IMR-90 (cell line): ENCODE results near the gene PADI1. TPM values are rescaled to one million over a fixed set of nuclear protein-coding genes. Genes with fewer than 3 reads are reported as not detected.

Experiments
- ATAC-seq: fragments of 200-7000 bp; cut with Tn5 transposase; 2 replicates; pipeline ENCODE4 v1.9.1; 2020; ENCODE audit warnings: low read depth, mild to moderate bottlenecking, moderate library complexity
- BruUV-seq: library from RNA; stranded (reverse); fragments of 400-500 nt; replicated peaks from 2 replicates; lab custom pipeline; 2021; lab: Mats Ljungman, UMichigan
- CTCF ChIA-PET: fragments of 300-600 bp; formaldehyde crosslinking; extraction: SDS; loops from one replicate; lab custom pipeline; 2021; ENCODE audit warnings: antibody characterized with exemption; lab: Yijun Ruan, JAX
- POLR2A ChIA-PET: fragments of 300-600 bp; sonication (Branson Sonifier 250); formaldehyde crosslinking; loops from one replicate; lab custom pipeline; 2022; ENCODE audit warnings: antibody characterized with exemption; ENCODE audit not compliant: unreplicated experiment; lab: Charles Lee
- DNase-seq: peaks from one replicate; pipeline ENCODE4 v3.0.0; 2013
- H2AFZ ChIP-seq: replicated peaks from 2 replicates; pipeline ENCODE3; 2013; ENCODE audit warnings: low read length, mild to moderate bottlenecking; ENCODE audit not compliant: poor library complexity
- H2AK5ac ChIP-seq: 2 replicates; pipeline ENCODE4 v1.6.1; 2013; ENCODE audit warnings: low read depth, low read length, inconsistent platforms
- H2AK9ac ChIP-seq: replicated peaks from 2 replicates; pipeline ENCODE3; 2013; ENCODE audit warnings: mild to moderate bottlenecking, low read depth, low read length, moderate library complexity; ENCODE audit not compliant: poor library complexity
- H2BK120ac ChIP-seq: 2 replicates; pipeline ENCODE4 v1.6.1; 2013; ENCODE audit warnings: low read depth, low read length, inconsistent platforms
- H2BK15ac ChIP-seq: 3 replicates; pipeline ENCODE4 v1.6.1; 2013; ENCODE audit warnings: low read depth, low read length, inconsistent platforms
- H2BK20ac ChIP-seq: 2 replicates; pipeline ENCODE4 v1.6.1; 2013; ENCODE audit warnings: low read depth, mild to moderate bottlenecking, inconsistent platforms, low read length, moderate library complexity
- H2BK5ac ChIP-seq: 2 replicates; pipeline ENCODE4 v1.6.1; 2013; ENCODE audit warnings: mild to moderate bottlenecking, low read depth, low read length, inconsistent platforms; ENCODE audit not compliant: poor library complexity, severe bottlenecking
- H3K14ac ChIP-seq: replicated peaks from 2 replicates; pipeline ENCODE4 v1.6.1; 2013; ENCODE audit warnings: low read depth, low read length, inconsistent platforms
- H3K18ac ChIP-seq: 2 replicates; pipeline ENCODE4 v1.6.1; 2013; ENCODE audit warnings: low read depth, low read length, control low read depth
- H3K23ac ChIP-seq: 2 replicates; pipeline ENCODE4 v1.6.1; 2013; ENCODE audit warnings: low read depth, low read length, inconsistent platforms
- H3K27ac ChIP-seq: 2 replicates; pipeline ENCODE4 v1.5.1; 2013; ENCODE audit warnings: mild to moderate bottlenecking, control low read depth, low read length; ENCODE audit not compliant: insufficient read depth
- H3K27me3 ChIP-seq: 2 replicates; pipeline ENCODE4 v1.6.1; 2013; ENCODE audit warnings: low read length; ENCODE audit not compliant: control insufficient read depth, insufficient read depth
- H3K36me3 ChIP-seq: 2 replicates; pipeline ENCODE4 v1.6.1; 2013; ENCODE audit warnings: low read length, mixed read lengths; ENCODE audit not compliant: control insufficient read depth, insufficient read depth
- H3K4ac ChIP-seq: 2 replicates; pipeline ENCODE4 v1.6.1; 2013; ENCODE audit warnings: low read depth, low read length, inconsistent platforms
- H3K4me1 ChIP-seq: 2 replicates; pipeline ENCODE4 v1.6.1; 2013; ENCODE audit warnings: low read length, mixed read lengths; ENCODE audit not compliant: control insufficient read depth, insufficient read depth
- H3K4me2 ChIP-seq: 2 replicates; pipeline ENCODE4 v1.6.1; 2013; ENCODE audit warnings: low read depth, mild to moderate bottlenecking, control low read depth, low read length, moderate library complexity
- H3K4me3 ChIP-seq: 2 replicates; pipeline ENCODE4 v1.5.1; 2013; ENCODE audit warnings: low read depth, mild to moderate bottlenecking, control low read depth, low read length, moderate library complexity; ENCODE audit not compliant: insufficient read depth
- H3K56ac ChIP-seq: 2 replicates; pipeline ENCODE4 v1.6.1; 2013; ENCODE audit warnings: low read length, inconsistent platforms; ENCODE audit not compliant: insufficient read depth; ENCODE audit errors: extremely low read depth
- H3K79me1 ChIP-seq, 2 experiments: 2 replicates each; pipeline ENCODE4 v1.6.1; 2013; ENCODE audit warnings: low read length in 2 of 2, inconsistent platforms in 1 of 2, low read depth in 1 of 2
- H3K9ac ChIP-seq: 2 replicates; pipeline ENCODE4 v1.6.1; 2013; ENCODE audit warnings: low read depth, low read length, control low read depth
- H3K9me1 ChIP-seq: 2 replicates; pipeline ENCODE4 v1.6.1; 2013; ENCODE audit warnings: low read length, inconsistent platforms; ENCODE audit not compliant: insufficient read depth
- H3K9me3 ChIP-seq: 2 replicates; pipeline ENCODE4 v1.6.1; 2013; ENCODE audit warnings: low read length; ENCODE audit not compliant: control insufficient read depth, insufficient read depth
- H4K20me1 ChIP-seq: 2 replicates; pipeline ENCODE4 v1.6.1; 2013; ENCODE audit warnings: low read length, inconsistent platforms; ENCODE audit not compliant: insufficient read depth
- H4K5ac ChIP-seq: 2 replicates; pipeline ENCODE4 v1.6.1; 2013; ENCODE audit warnings: mild to moderate bottlenecking, low read depth, low read length, control low read depth
- H4K8ac ChIP-seq, 2 experiments: 2 replicates each; pipeline ENCODE4 v1.6.1; 2013; ENCODE audit warnings: low read depth in 2 of 2, low read length in 2 of 2, control low read depth in 1 of 2, inconsistent platforms in 1 of 2
- H4K91ac ChIP-seq: 2 replicates; pipeline ENCODE4 v1.6.1; 2013; ENCODE audit warnings: low read depth, low read length, inconsistent platforms; ENCODE audit not compliant: insufficient read depth
- BHLHE40 ChIP-seq: fragments of 150-350 bp; IDR thresholded peaks from 2 replicates; pipeline ENCODE4 v1.6.1; 2016; ENCODE audit warnings: mild to moderate bottlenecking, low read depth, low read length
- CEBPB ChIP-seq: IDR thresholded peaks from 2 replicates; pipeline ENCODE4 v1.6.1; 2012; ENCODE audit warnings: low read depth, low read length, improper control_type of control experiment
- CHD1 ChIP-seq: IDR thresholded peaks from 2 replicates; pipeline ENCODE4 v1.6.1; 2012; ENCODE audit warnings: low read depth, low read length, improper control_type of control experiment
- CTCF ChIP-seq: conservative IDR thresholded peaks from 2 replicates; pipeline ENCODE4 v1.5.1; 2012; ENCODE audit warnings: mild to moderate bottlenecking, low read depth, low read length, improper control_type of control experiment
- ELK1 ChIP-seq: fragments of 150-350 bp; IDR thresholded peaks from 2 replicates; pipeline ENCODE4 v1.6.1; 2016; ENCODE audit warnings: low read depth, mild to moderate bottlenecking, low read length, moderate library complexity, borderline replicate concordance
- FOS ChIP-seq: fragments of 150-350 bp; IDR thresholded peaks from 2 replicates; pipeline ENCODE4 v1.6.1; 2016; ENCODE audit warnings: low read depth, low read length
- MAFK ChIP-seq: IDR thresholded peaks from 2 replicates; pipeline ENCODE4 v1.6.1; 2012; ENCODE audit warnings: low read depth, low read length, improper control_type of control experiment
- MAZ ChIP-seq: IDR thresholded peaks from 2 replicates; pipeline ENCODE4 v1.6.1; 2012; ENCODE audit warnings: low read depth, mild to moderate bottlenecking, low read length, improper control_type of control experiment, moderate library complexity, borderline replicate concordance
- MXI1 ChIP-seq: IDR thresholded peaks from 2 replicates; pipeline ENCODE4 v1.6.1; 2012; ENCODE audit warnings: low read depth, mild to moderate bottlenecking, low read length, moderate library complexity, borderline replicate concordance
- NFE2L2 ChIP-seq: fragments of 150-350 bp; IDR thresholded peaks from 2 replicates; pipeline ENCODE4 v1.6.1; 2016; ENCODE audit warnings: low read depth, mild to moderate bottlenecking, low read length
- POLR2A ChIP-seq: IDR thresholded peaks from 2 replicates; pipeline ENCODE4 v1.6.1; 2012; ENCODE audit warnings: mild to moderate bottlenecking, low read depth, low read length
- RAD21 ChIP-seq: IDR thresholded peaks from 2 replicates; pipeline ENCODE4 v1.6.1; 2012; ENCODE audit warnings: low read length, improper control_type of control experiment
- RCOR1 ChIP-seq: IDR thresholded peaks from 2 replicates; pipeline ENCODE4 v1.6.1; 2012; ENCODE audit warnings: mild to moderate bottlenecking, low read length, improper control_type of control experiment; ENCODE audit not compliant: insufficient replicate concordance
- RFX5 ChIP-seq: IDR thresholded peaks from 2 replicates; pipeline ENCODE4 v1.8.0; 2012; ENCODE audit warnings: low read depth, mild to moderate bottlenecking, low read length, moderate library complexity
- SMC3 ChIP-seq: fragments of 150-350 bp; IDR thresholded peaks from 2 replicates; pipeline ENCODE4 v1.6.1; 2016; ENCODE audit warnings: low read depth, mild to moderate bottlenecking, antibody characterized with exemption, low read length, moderate library complexity
- USF2 ChIP-seq: fragments of 150-350 bp; IDR thresholded peaks from 2 replicates; pipeline ENCODE4 v1.6.1; 2017; ENCODE audit warnings: mild to moderate bottlenecking, antibody characterized with exemption, low read length, low read depth
- WGBS, 2 experiments: methylation state at CpG; one replicate each; pipeline versions ENCODE4 v1.1.5 to v1.1.7; 2013; ENCODE audit warnings: missing lambda C conversion rate in 2 of 2; ENCODE audit not compliant: insufficient read length in 1 of 2; ENCODE audit errors: extremely low coverage in 2 of 2; 5-methylcytosine and 5-hydroxymethylcytosine counted together
- dilution Hi-C: fragments of 300-500 bp; cut with HindIII; formaldehyde crosslinking; loops from one replicate; pipeline ENCODE4 v1.14.3; 2018; ENCODE audit warnings: low sequenced_read_pairs; ENCODE audit not compliant: unreplicated experiment
- in situ Hi-C: fragments of 300-500 bp; cut with MboI; formaldehyde crosslinking; loops from 3 replicates; pipeline ENCODE4 v1.14.3; 2019; ENCODE audit warnings: low sequenced_read_pairs, inconsistent platforms, mixed read lengths
- intact Hi-C: fragments of 100-400 bp; cut with micrococcal nuclease; formaldehyde crosslinking; loops from 2 replicates; pipeline ENCODE4 v1.10.0; 2022
- polyA plus RNA-seq, 3 experiments: library from polyadenylated mRNA; depleted of rRNA; stranded (reverse); fragments of >200 nt; gene quantifications; 2 replicates each; pipeline ENCODE4 v1.2.3, GENCODE V29; 2012; ENCODE audit warnings: low replicate concordance in 1 of 3
- total RNA-seq: library from RNA; depleted of rRNA; stranded (reverse); fragments of >200 nt; gene quantifications from 2 replicates; pipeline ENCODE4 v1.2.3, GENCODE V29; 2012

PADI1 gene
- total and polyA plus RNA-seq, 2 of the 4 experiments (the other 2 are of a cell fraction), result 0.17 TPM; not detected in 1

GRCh38 chr1:17218939-17219338, 14.0 kb downstream of the PADI1 start:
- no peak overlapping the region for H3K27ac ChIP-seq
- H3K4me1 ChIP-seq, result no peaks in the 10 kb centered on the region
- H3K4me2 ChIP-seq, result no peak overlapping the region
- H4K20me1 ChIP-seq, result no peaks in the 10 kb centered on the region
- POLR2A ChIA-PET, result no interaction called here
- in situ Hi-C loops (no loop called here), dilution Hi-C loops (no loop called here), intact Hi-C loops (no loop called here)
- no peak overlapping the region for H4K8ac ChIP-seq
- CTCF ChIA-PET, result no interaction called here
- no peak overlapping the region for H2AK5ac ChIP-seq
- H3K9me1 ChIP-seq, result peaks cover 2% of the 10 kb centered on the region; the same call in 1 of the 2 replicates
- no peak overlapping the region for H3K9ac ChIP-seq
- H2BK120ac ChIP-seq, result no peak overlapping the region
- BruUV-seq, result no TSS peak
- 69% methylated on average over 5 of the region's 7 CpGs; no CpG with 5 or more reads in 1 of the 2 experiments for WGBS, 2 experiments
- H2AFZ ChIP-seq, result no peak overlapping the region
- no peaks in the 10 kb centered on the region for H3K9me3 ChIP-seq
- H3K79me1 ChIP-seq, result no peaks in the 10 kb centered on the region
- no peak overlapping the region for H3K23ac ChIP-seq
- no peak overlapping the region for H3K18ac ChIP-seq
- no peak overlapping the region for H4K91ac ChIP-seq
- H2BK5ac ChIP-seq, result no peak overlapping the region
- no peak overlapping the region for H3K4ac ChIP-seq
- TF ChIP-seq ELK1 (no peak), CEBPB (no peak), USF2 (no peak), RFX5 (no peak), MAFK (no peak), SMC3 (no peak), MXI1 (no peak), POLR2A (no peak), NFE2L2 (no peak), FOS (no peak), MAZ (no peak), CTCF (no peak), CHD1 (no peak), BHLHE40 (no peak), RAD21 (no peak), RCOR1 (no peak)
- DNase-seq (no peak), ATAC-seq (no peak)
- H2BK15ac ChIP-seq, result no peak overlapping the region
- no peak overlapping the region for H2AK9ac ChIP-seq
- no peaks in the 10 kb centered on the region for H3K36me3 ChIP-seq
- no peak overlapping the region for H3K14ac ChIP-seq
- H3K56ac ChIP-seq, result no peak overlapping the region
- H4K5ac ChIP-seq, result no peak overlapping the region
- no peak overlapping the region for H3K4me3 ChIP-seq
- peaks cover 48% of the 10 kb centered on the region for H3K27me3 ChIP-seq
- no peak overlapping the region for H2BK20ac ChIP-seq
